ENCODE results near the gene CALCOCO1.
A peak's percentile ranks its signal among the peaks of the same experiment; 100 is the strongest.
"Not testable (repeated sequence)": the region's sequence is repeated elsewhere in the genome, so short reads cannot be mapped to it uniquely, and the experiment has no call there.

CALCOCO1 gene

GRCh38 chr12:53733051-53733806, 6.0 kb upstream of the CALCOCO1 start:
- no peak for DNase-seq (ENCODE audit: low read depth)

GRCh38 chr12:53729644-53730043, 2.4 kb upstream of the CALCOCO1 start:
- no peak for DNase-seq (ENCODE audit: low read depth)

GRCh38 chr12:53728206-53728605, 954 bp upstream of the CALCOCO1 start:
- DNase-seq (ENCODE audit: low read depth), result no peak

GRCh38 chr12:53726946-53727309, 324 bp downstream of the CALCOCO1 start:
- DNase-seq (ENCODE audit: low read depth), result no peak

- no peak for DNase-seq (ENCODE audit: low read depth)
Observed at GRCh38 chr12:53726341-53726740, 911 bp downstream of the CALCOCO1 start.

- no peak for DNase-seq (ENCODE audit: low read depth)
Observed at GRCh38 chr12:53725824-53726223, 1.4 kb downstream of the CALCOCO1 start.

- no peak for DNase-seq (ENCODE audit: low read depth)
Observed at GRCh38 chr12:53722450-53723041, 4.7 kb downstream of the CALCOCO1 start.

GRCh38 chr12:53720946-53721345, 6.3 kb downstream of the CALCOCO1 start:
- no peak for DNase-seq (ENCODE audit: low read depth)

- DNase-seq (ENCODE audit: low read depth), result no peak
Observed at GRCh38 chr12:53719649-53720048, 7.6 kb downstream of the CALCOCO1 start.

- not testable (repeated sequence) for DNase-seq (ENCODE audit: low read depth)
Observed at GRCh38 chr12:53718567-53718966, 8.7 kb downstream of the CALCOCO1 start.

- DNase-seq (ENCODE audit: low read depth), result no peak
Observed at GRCh38 chr12:53717319-53717718, 9.9 kb downstream of the CALCOCO1 start.

- DNase-seq (ENCODE audit: low read depth), result no peak
Observed at GRCh38 chr12:53714004-53714403, 13.2 kb downstream of the CALCOCO1 start.

- DNase-seq (ENCODE audit: low read depth), result no peak
Observed at GRCh38 chr12:53713516-53713915, 13.7 kb downstream of the CALCOCO1 start.

- no peak for DNase-seq (ENCODE audit: low read depth)
Observed at GRCh38 chr12:53712059-53712643, 15.1 kb downstream of the CALCOCO1 start.

GRCh38 chr12:53710091-53710490, 17.2 kb downstream of the CALCOCO1 start:
- no peak for DNase-seq (ENCODE audit: low read depth)

- no peak for DNase-seq (ENCODE audit: low read depth)
Observed at GRCh38 chr12:53709671-53710070, 17.6 kb downstream of the CALCOCO1 start.

GRCh38 chr12:53706080-53706479, 21.2 kb downstream of the CALCOCO1 start:
- DNase-seq (ENCODE audit: low read depth), result no peak

GRCh38 chr12:53703756-53704155, 23.5 kb downstream of the CALCOCO1 start:
- DNase-seq (ENCODE audit: low read depth), result no peak

- DNase-seq (ENCODE audit: low read depth), result peak; percentile 38
Observed at GRCh38 chr12:53701518-53702264, 25.6 kb downstream of the CALCOCO1 start.

GRCh38 chr12:53700567-53700966, 26.7 kb downstream of the CALCOCO1 start:
- DNase-seq (ENCODE audit: low read depth), result no peak

- DNase-seq (ENCODE audit: low read depth), result no peak
Observed at GRCh38 chr12:53699678-53700025, 27.6 kb downstream of the CALCOCO1 start.

- no peak for DNase-seq (ENCODE audit: low read depth)
Observed at GRCh38 chr12:53698948-53699677, 28.1 kb downstream of the CALCOCO1 start.
